Calu3 (cell line): ENCODE results near the gene TRIM41. TPM values are rescaled to one million over a fixed set of nuclear protein-coding genes. Genes with fewer than 3 reads are reported as not detected.

Experiments
- BruUV-seq: library from RNA; stranded (reverse); fragments of 400-500 nt; replicated peaks from 2 replicates; lab custom pipeline; 2021; lab: Mats Ljungman, UMichigan
- CTCF ChIA-PET: fragments of 300-600 bp; sonication (Branson Sonifier 250); formaldehyde crosslinking; loops from one replicate; lab custom pipeline; 2022; ENCODE audit warnings: antibody characterized with exemption; lab: Charles Lee
- DNase-seq: peaks from one replicate; pipeline ENCODE4 v3.0.0; 2022
- H3K27ac Mint-ChIP-seq: one replicate; pipeline ENCODE4 v1.8.0; 2022; ENCODE audit warnings: mixed read lengths; ENCODE audit not compliant: unreplicated experiment
- H3K27me3 Mint-ChIP-seq: one replicate; pipeline ENCODE4 v1.8.0; 2022; ENCODE audit warnings: mixed read lengths; ENCODE audit not compliant: unreplicated experiment
- H3K36me3 Mint-ChIP-seq: one replicate; pipeline ENCODE4 v1.8.0; 2022; ENCODE audit warnings: mild to moderate bottlenecking, moderate library complexity, mixed read lengths; ENCODE audit not compliant: insufficient read depth, unreplicated experiment
- H3K4me1 Mint-ChIP-seq: one replicate; pipeline ENCODE4 v1.8.0; 2022; ENCODE audit warnings: mild to moderate bottlenecking, low read depth, mixed read lengths; ENCODE audit not compliant: unreplicated experiment
- H3K4me3 Mint-ChIP-seq: one replicate; pipeline ENCODE4 v1.8.0; 2022; ENCODE audit warnings: mild to moderate bottlenecking, low read depth, moderate library complexity, mixed read lengths; ENCODE audit not compliant: unreplicated experiment
- H3K9me3 Mint-ChIP-seq: one replicate; pipeline ENCODE4 v1.8.0; 2022; ENCODE audit warnings: low read depth, mixed read lengths; ENCODE audit not compliant: unreplicated experiment
- CTCF ChIP-seq: fragments of 200-600 bp; IDR thresholded peaks from one replicate; pipeline ENCODE4 v1.8.0; 2022; ENCODE audit warnings: antibody characterized with exemption; ENCODE audit not compliant: unreplicated experiment
- intact Hi-C: fragments of 100-400 bp; cut with micrococcal nuclease; formaldehyde crosslinking; loops from one replicate; pipeline ENCODE4 v1.10.0; 2022; ENCODE audit not compliant: unreplicated experiment
- total RNA-seq: library from RNA; stranded (reverse); gene quantifications from 2 replicates; pipeline ENCODE4 v1.2.3, GENCODE V29; 2022

TRIM41 gene
- total RNA-seq, 1 experiment from 2014 or later = 33.5 TPM

DNA sequence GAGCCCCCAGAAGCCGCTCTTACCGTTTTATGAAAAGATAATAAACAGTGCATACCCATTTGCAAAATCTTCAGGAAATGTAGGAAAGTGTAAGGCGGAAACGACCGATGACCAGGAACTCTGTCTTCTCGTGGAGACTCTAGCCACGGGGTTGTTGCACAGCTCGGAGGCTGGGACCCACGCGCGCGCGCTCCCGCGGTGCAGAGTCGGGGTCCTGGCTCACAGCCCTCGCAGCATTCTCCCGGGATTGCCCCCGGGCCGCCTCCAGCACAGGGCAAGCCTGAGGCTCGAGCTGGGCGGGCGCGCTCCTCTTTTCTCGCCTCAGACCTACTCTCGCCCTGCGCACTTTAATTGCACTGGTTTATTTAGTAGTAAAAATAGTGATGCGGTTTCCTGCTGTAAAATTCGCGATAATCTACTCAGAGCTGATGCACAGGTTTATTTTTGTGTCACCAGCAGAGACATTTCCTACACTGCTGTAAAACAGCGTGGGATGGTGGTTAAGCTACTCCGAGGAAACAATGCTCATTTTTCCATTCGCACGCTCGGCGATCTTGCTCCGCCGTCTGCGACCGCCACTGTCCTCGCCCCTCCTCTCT is 33.6 kb upstream of the TRIM41 start:
- CTCF ChIA-PET = interaction anchor here (0.8 to 3.7 kb wide), 3 partner anchors 16 to 380 kb away, joined by 4 to 24 read pairs (median 5); no protein-coding TSS in a partner anchor
- DNase-seq = no peak
- BruUV-seq = no TSS peak
- peaks cover 17% of the 10 kb centered on the region for H3K27me3 Mint-ChIP-seq
- H3K27ac Mint-ChIP-seq = peak overlapping the region; percentile 100
- no peaks in the 10 kb centered on the region for H3K9me3 Mint-ChIP-seq
- peaks cover 51% of the 10 kb centered on the region for H3K4me1 Mint-ChIP-seq
- no peak for TF ChIP-seq CTCF
- peaks cover 69% of the 10 kb centered on the region for H3K36me3 Mint-ChIP-seq
- peak overlapping the region; percentile 93 for H3K4me3 Mint-ChIP-seq
- intact Hi-C loops = loop anchor here (1.0 kb wide), 1 partner anchor 18 kb away; no protein-coding TSS in a partner anchor

- no peaks in the 10 kb centered on the region for H3K9me3 Mint-ChIP-seq
- peaks cover 49% of the 10 kb centered on the region for H3K4me1 Mint-ChIP-seq
- DNase-seq = no peak
- CTCF ChIA-PET = interaction anchor here (0.8 to 3.7 kb wide), 2 partner anchors 17 to 381 kb away, joined by 4 to 24 read pairs; no protein-coding TSS in a partner anchor
- intact Hi-C loops = loop anchor here (1.0 kb wide), 1 partner anchor 17 kb away; no protein-coding TSS in a partner anchor
- peaks cover 17% of the 10 kb centered on the region for H3K27me3 Mint-ChIP-seq
- H3K4me3 Mint-ChIP-seq = peak overlapping the region; percentile 93
- H3K27ac Mint-ChIP-seq = peak overlapping the region; percentile 100
- TF ChIP-seq CTCF = no peak
- BruUV-seq = no TSS peak
- H3K36me3 Mint-ChIP-seq = peaks cover 67% of the 10 kb centered on the region
Observed at GRCh38 chr5:181189962-181190710, 32.9 kb upstream of the TRIM41 start.

DNA sequence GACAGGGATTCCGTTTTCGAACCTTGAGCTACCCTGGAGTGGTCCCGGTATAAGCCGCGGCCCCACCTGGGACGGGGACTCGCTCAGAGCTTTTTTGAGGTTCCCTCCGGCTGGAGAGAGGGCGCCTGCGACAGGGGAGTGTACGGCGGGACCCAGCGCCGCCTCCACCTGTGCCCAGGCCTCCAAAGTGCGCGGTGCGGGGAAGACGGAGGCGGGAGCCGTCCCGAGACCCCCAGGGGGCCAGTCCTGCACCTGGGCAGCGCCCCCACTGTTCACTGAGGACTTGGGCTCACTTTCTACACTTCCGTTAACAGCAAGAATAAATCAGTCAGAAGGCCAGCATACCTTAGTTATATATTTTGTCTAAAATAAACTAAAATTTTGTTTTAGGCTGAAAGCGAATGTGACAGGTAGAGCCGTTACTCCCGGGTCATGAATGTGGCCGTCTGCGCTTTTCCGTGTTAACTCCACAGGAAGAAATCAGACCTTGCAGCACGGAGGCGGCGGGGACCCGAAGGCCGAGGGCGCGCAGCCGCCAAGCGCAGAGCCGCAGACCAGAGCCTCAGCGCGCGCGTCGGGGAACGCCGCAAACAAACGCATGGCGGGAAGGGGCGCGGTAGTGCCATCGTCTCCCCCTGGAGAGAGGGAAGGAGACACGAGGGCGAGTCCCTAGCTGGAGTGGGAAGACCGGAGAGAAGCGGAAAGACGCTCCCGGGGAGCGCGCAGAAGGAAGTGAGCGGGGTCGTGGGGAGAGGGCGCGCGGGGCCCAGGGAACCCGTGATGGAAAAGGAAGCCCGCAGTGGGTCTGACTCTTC is 32.2 kb upstream of the TRIM41 start:
- H3K4me3 Mint-ChIP-seq = peak overlapping the region; percentile 93
- peak; percentile 59 for DNase-seq
- no TSS peak for BruUV-seq
- peaks cover 17% of the 10 kb centered on the region for H3K27me3 Mint-ChIP-seq
- TF ChIP-seq CTCF = peak; percentile 58
- peaks cover 67% of the 10 kb centered on the region for H3K36me3 Mint-ChIP-seq
- CTCF ChIA-PET = interaction anchor here (1.4 to 3.7 kb wide), 4 partner anchors 11 to 17 kb away, joined by 5 to 24 read pairs (median 8); partner anchors contain the start of gene TRIM7
- H3K27ac Mint-ChIP-seq = peak overlapping the region; percentile 100
- peaks cover 49% of the 10 kb centered on the region for H3K4me1 Mint-ChIP-seq
- no peaks in the 10 kb centered on the region for H3K9me3 Mint-ChIP-seq
- intact Hi-C loops = no loop called here
